Testis (tissue), 2 donors: ENCODE measurements around the gene MED7.

Experiments used
- CTCF ChIP-seq, 3 experiments: fragments of 450-650 bp in 2 of 3; fragments of 200-600 bp in 1 of 3; sonication (generic) in 1 of 3; IDR thresholded peaks; one replicate each; pipeline ENCODE4 v1.5.1; 2016 to 2019; ENCODE audit warnings: antibody characterized with exemption in 3 of 3, mild to moderate bottlenecking in 2 of 3, moderate library complexity in 1 of 3
- POLR2A ChIP-seq: fragments of 450-650 bp; IDR thresholded peaks from one replicate; pipeline ENCODE4 v1.6.1; 2017; ENCODE audit warnings: antibody characterized with exemption, mild to moderate bottlenecking, moderate library complexity

DNA sequence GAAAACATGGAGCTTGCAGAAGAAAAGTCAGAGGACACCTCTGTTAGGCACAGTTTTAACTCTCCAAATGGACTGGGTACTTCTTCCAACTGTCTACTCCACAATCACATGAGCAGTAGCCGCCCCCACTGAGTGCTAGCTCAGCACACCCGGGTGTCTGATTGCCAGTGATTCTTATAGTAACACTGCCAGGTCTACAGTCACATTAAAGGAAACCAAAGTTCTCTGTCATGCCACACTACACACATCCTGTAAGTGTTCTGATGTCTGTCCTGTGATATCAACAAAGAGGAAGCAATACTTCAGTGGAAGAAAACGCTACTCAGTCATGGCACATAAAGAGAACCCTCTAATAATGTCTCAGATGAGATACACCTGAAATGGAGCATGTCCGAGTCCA is 33.7 kb downstream of the MED7 start, which contains the start of gene HAVCR2:
- TF ChIP-seq CTCF (IDR thresholded peaks at IDR 0.05): no peak
- TF ChIP-seq POLR2A: no peak
